A549 treated with Hydrocortisone at 1 μM for 4 hours (cell line): ENCODE data around the gene CPLANE2. TPM values are rescaled to one million over a fixed set of nuclear protein-coding genes. Genes with fewer than 3 reads are reported as not detected.

ENCODE experiments used
- total RNA-seq: library from RNA; stranded (reverse); fragments of 200-300 nt; extraction: Qiagen RNA extraction; gene quantifications from 5 replicates; pipeline ENCODE4 v1.2.3, GENCODE V29; 2022

Gene CPLANE2
- 2.0 to 4.9 TPM (median 3.7 TPM) in 5 replicates for total RNA-seq

DNA sequence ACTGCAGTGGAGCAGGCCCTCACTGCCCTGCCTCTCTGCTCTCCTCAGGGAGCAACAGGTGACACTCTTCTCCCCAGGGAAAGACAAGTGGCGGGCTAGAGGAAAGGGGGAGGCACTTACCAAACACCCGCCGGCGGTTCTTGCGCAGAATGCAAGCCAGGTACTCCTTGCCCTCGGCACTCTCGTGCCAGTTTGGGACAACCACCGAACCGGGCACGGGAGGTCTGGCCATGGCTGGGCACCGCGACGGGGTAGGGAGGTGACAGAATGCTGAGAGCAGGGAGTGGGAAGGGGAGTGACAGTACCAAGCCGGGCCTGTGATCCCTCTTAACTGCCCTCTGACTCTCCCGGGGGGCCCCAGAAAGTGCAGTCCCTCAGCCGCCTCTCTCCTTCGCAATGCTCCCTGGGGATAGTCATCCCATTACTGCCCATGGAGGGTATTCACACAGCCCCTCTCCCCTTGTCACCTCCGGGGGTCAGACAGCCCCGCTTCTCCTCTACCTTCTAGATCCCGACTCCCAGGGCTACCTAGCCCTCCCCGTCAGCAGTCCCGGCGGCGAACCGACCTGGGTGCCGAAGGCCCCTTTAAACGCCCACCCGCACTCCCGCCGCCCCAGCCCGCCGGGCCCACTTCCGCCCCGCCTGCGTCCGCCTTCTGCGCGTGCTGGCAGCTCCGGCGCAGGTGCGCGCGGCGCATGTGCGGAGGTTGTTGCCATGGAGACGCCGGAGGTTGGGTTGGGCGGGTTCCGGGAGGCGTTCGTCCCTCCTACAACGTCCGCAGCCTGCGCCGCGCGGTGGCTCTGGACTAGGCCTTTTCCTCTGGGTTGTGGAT lies at the start of gene CPLANE2:
CPLANE2 (minus strand) TSS at position 673 of the 832 bp plus-strand sequence; CDS start at position 232, 441 bp downstream.

DNA sequence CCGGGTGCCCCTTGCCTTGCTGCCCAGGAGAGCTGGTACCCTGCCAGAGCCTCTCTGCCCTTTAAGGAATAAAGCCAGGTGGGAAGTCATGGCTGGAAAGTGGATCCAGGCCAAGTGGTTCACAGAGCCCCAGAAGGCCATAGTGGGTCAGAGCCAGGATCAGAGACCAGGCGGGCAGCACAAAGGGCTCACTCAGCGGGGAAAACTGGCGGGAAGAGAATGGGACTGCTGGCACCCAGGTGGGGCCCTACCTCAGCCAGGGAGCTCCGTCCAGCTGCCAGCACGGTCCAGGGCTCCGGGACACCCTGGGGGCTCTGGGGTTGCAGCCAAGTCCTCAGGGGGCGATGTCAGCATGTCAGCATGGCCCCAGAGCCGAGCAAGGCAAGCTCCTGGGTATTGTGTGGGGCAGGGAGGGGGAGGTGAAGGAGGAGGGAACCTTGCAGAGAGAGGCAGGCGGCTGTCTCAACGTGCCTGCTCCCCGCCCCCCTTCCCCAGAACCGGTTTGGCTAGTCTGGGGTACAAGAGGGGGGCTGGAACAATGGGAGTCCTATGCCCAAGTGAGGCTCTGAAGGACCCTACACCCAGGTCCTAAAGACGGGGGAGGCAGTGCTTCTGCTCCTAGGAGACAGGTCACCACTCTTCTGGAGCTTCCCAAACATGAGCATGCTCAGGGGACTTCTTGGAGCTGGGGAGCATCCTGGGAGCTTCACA lies 24.6 kb downstream of the CPLANE2 start, which contains the start of gene ARHGEF19:
ARHGEF19 (minus strand) TSS at position 402 of the 711 bp plus-strand sequence. CDS start 3,598 bp downstream, outside the sequence.

Other genes starting within 250 kb of the CPLANE2 start
- gene SRARP, start 232.9 kb downstream of the CPLANE2 start, total RNA-seq: not detected in 5 replicates
- gene HSPB7, start 219.1 kb downstream of the CPLANE2 start, total RNA-seq: 0.05 to 0.14 TPM (median 0.07 TPM) in 4 of 5 replicates, not detected in the other
- 0.03 to 0.06 TPM (median 0.06 TPM) in 3 of 5 replicates, not detected in the others for gene CLCNKA, start 215.1 kb downstream of the CPLANE2 start, total RNA-seq
- 0.07 to 0.08 TPM in 2 of 5 replicates, not detected in the others for gene CLCNKB, start 193.4 kb downstream of the CPLANE2 start, total RNA-seq
- gene FAM131C, start 163.5 kb downstream of the CPLANE2 start, total RNA-seq: 13.8 to 19.9 TPM (median 17.8 TPM) in 5 replicates
- gene EPHA2, start 81.1 kb downstream of the CPLANE2 start, total RNA-seq: 119 to 130 TPM (median 123 TPM) in 5 replicates
- gene ARHGEF19, start 24.5 kb downstream of the CPLANE2 start, total RNA-seq: 5.1 to 6.4 TPM (median 6.0 TPM) in 5 replicates
- 7.6 to 10.1 TPM (median 8.5 TPM) in 5 replicates for gene FBXO42, start 115.3 kb upstream of the CPLANE2 start, total RNA-seq
- gene SZRD1, start 130.1 kb upstream of the CPLANE2 start, total RNA-seq: 81.9 to 88.9 TPM (median 86.9 TPM) in 5 replicates
- gene SPATA21, start 200.2 kb upstream of the CPLANE2 start, total RNA-seq: 0.05 to 0.14 TPM (median 0.05 TPM) in 4 of 5 replicates, not detected in the other
- 39.8 to 48.0 TPM (median 41.0 TPM) in 5 replicates for gene NECAP2, start 203.5 kb upstream of the CPLANE2 start, total RNA-seq